Ovary (tissue), 9 donors: ENCODE measurements around the gene GABBR2. TPM values are rescaled to one million over a fixed set of nuclear protein-coding genes. Genes with fewer than 3 reads are reported as not detected.
A peak's percentile ranks its signal among the peaks of the same experiment; 100 is the strongest.

ENCODE experiments used
- DNase-seq, 5 donors: peaks; one replicate each; pipeline ENCODE4 v3.0.0-alpha.2; 2019 to 2020
- H3K27ac ChIP-seq, 2 donors: fragments of 200-600 bp; one replicate each; pipeline versions ENCODE4 v1.5.1 to v1.8.0; 2019 to 2022
- H3K27me3 ChIP-seq: fragments of 200-600 bp; one replicate; pipeline ENCODE4 v1.8.0; 2022
- H3K36me3 ChIP-seq: fragments of 200-600 bp; sonication (generic); one replicate; pipeline ENCODE4 v1.5.1; 2019
- H3K4me1 ChIP-seq: one replicate; pipeline ENCODE4 v1.8.1; 2013; ENCODE audit warnings: mild to moderate bottlenecking, moderate library complexity; ENCODE audit not compliant: insufficient read depth
- H3K4me3 ChIP-seq: fragments of 200-600 bp; sonication (generic); one replicate; pipeline ENCODE4 v1.5.1; 2017
- H3K9me3 ChIP-seq, 2 donors: fragments of 200-600 bp in 1 of 2; sonication (generic) in 1 of 2; one replicate each; pipeline versions ENCODE4 v1.5.1 to v1.8.1; 2013 to 2019; ENCODE audit warnings: mild to moderate bottlenecking in 1 of 2, moderate library complexity in 1 of 2
- CTCF ChIP-seq, 3 donors: fragments of 450-650 bp in 2 of 3; fragments of 200-600 bp in 1 of 3; IDR thresholded peaks; one replicate each; pipeline versions ENCODE4 v1.5.1 to v1.8.0; 2016 to 2022; ENCODE audit warnings: antibody characterized with exemption in 3 of 3, mild to moderate bottlenecking in 1 of 3
- EP300 ChIP-seq: sonication (generic); formaldehyde crosslinking; IDR thresholded peaks from one replicate; pipeline ENCODE4 v1.6.1; 2017; ENCODE audit warnings: antibody characterized with exemption
- POLR2A ChIP-seq: fragments of 450-650 bp; IDR thresholded peaks from one replicate; pipeline ENCODE4 v1.6.1; 2017; ENCODE audit warnings: antibody characterized with exemption, mild to moderate bottlenecking, moderate library complexity
- WGBS, 3 donors: extraction: QIAGEN DNeasy Blood & Tissue Kit in 1 of 3; methylation state at CpG; one replicate each; pipeline versions ENCODE4 v1.1.5 to v1.1.7; 2013 to 2017; 5-methylcytosine and 5-hydroxymethylcytosine counted together
- intact Hi-C, 4 donors: fragments of 100-400 bp; cut with DNase I; formaldehyde crosslinking; loops; one replicate each; pipeline versions ENCODE4 v1.11.0 to v1.15.1; 2022 to 2023
- polyA plus RNA-seq, 2 donors: library from polyadenylated mRNA; stranded (reverse); fragments of 200-250 nt in 1 of 2; fragments of 350-450 nt in 1 of 2; fragmentation: Illumina TruSeq in 1 of 2; extraction: RNeasy Lipid Tissue Mini Kit (QIAGEN cat#74804) in 1 of 2; gene quantifications; one replicate each; pipeline ENCODE4 v1.2.3, GENCODE V29; 2013 to 2014
- total RNA-seq, 7 donors: library from RNA; depleted of rRNA in 2 of 7; stranded (reverse); fragments of >200 nt in 2 of 7; fragmentation: NEBNext Ultra II Directional in 3 of 7; extraction: Animal tissue kit (Norgen Biotek cat#: 25700) in 3 of 7; gene quantifications; one replicate each; pipeline versions ENCODE4 v1.1.0 to v1.2.4, GENCODE V29; 2016 to 2023
- donor health status: DM: no; HTN: no; CAD: no; lungs with moderate emphysema.
- donor health status: DM: no; HTN: no; CAD: no.
- donor health status: Bipolar disorder and iron deficiency.
- donor health status: DM: yes; HTN: yes; CAD: no.
- donor health status: DM: no; HTN: no; CAD: no.
- donor health status: DM: yes; HTN: yes; CAD: no.

GABBR2 gene
- total and polyA plus RNA-seq, 9 donors, result 0.05 to 0.30 (median 0.22) TPM; not detected in 6

DNA sequence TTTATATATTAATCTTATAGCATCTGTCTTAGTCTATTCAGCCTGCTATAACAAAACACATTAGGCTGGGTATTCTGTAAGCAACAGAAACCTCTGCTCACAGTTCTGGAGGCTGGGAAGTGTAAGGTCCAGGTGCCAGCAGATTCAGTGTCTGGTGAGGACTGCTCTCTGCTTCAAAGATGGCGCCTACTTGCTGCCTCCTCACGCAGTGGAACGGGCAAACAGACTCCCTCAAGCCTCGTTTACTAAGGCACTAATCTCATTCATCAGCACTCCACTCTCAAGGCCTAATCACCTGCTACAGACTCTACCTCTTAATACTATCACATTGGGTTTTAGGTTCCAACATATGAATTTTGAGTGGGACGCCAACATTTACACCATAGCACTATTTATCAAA, 448.1 kb downstream of the GABBR2 start:
- DNase-seq, result no peak
- no peak for TF ChIP-seq POLR2A
- no peak for TF ChIP-seq CTCF (IDR thresholded peaks at IDR 0.05)
- TF ChIP-seq EP300, result no peak
- Histone ChIP-seq H3K27me3 (no peaks in the 10 kb centered on the region), H3K4me1 (peaks cover 4% of the 10 kb centered on the region), H3K4me3 (no peak overlapping the region), H3K9me3 (no peaks in the 10 kb centered on the region), H3K27ac (no peak overlapping the region), H3K36me3 (no peaks in the 10 kb centered on the region)
- 65 to 72% (median 66%) methylated on average over 5 of the region's 5 CpGs for WGBS, 3 donors
- intact Hi-C loops, result loop anchor here in 2 of 4 donors (5.0 to 10.0 kb wide), 2 partner anchors 63 to 336 kb away; partner anchors contain the start of gene TRMO (in 1 of the 2)

DNA sequence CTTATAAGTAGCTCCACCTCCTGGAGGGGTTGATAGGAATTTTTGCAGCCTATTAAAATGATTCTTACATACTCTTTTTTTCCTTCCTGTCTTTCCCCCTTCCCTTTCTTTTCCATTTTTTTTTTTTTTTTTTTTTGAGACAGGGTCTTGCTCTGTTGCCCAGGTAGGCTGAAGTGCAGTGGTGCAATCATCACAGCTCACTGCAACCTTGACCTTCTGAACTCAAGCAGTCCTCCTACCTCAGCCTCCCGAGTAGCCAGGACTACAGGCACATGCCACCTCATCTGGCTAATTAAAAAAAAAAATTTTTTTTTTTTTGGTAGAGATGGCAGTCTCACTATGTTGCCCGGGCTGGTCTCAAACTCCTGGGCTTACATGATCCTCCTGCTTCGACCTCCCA, 448.9 kb downstream of the GABBR2 start:
- no peaks in the 10 kb centered on the region for H3K36me3 ChIP-seq
- H3K4me3 ChIP-seq, result no peak overlapping the region
- peaks cover 4% of the 10 kb centered on the region for H3K4me1 ChIP-seq
- 47 to 67% (median 57%) methylated on average over 3 of the region's 3 CpGs for WGBS, 3 donors
- H3K27ac ChIP-seq, result no peak overlapping the region
- H3K9me3 ChIP-seq, result no peaks in the 10 kb centered on the region
- DNase-seq, result no peak
- H3K27me3 ChIP-seq, result no peaks in the 10 kb centered on the region
- no peak for TF ChIP-seq POLR2A
- no peak for TF ChIP-seq EP300
- no peak for TF ChIP-seq CTCF (IDR thresholded peaks at IDR 0.05)
- intact Hi-C loops, result loop anchor here (5.0 to 10.0 kb wide), 6 partner anchors 55 to 337 kb away; partner anchors contain the start of genes TRMO (in 3 of the 4) and ANP32B (in 1 of the 4)

DNA sequence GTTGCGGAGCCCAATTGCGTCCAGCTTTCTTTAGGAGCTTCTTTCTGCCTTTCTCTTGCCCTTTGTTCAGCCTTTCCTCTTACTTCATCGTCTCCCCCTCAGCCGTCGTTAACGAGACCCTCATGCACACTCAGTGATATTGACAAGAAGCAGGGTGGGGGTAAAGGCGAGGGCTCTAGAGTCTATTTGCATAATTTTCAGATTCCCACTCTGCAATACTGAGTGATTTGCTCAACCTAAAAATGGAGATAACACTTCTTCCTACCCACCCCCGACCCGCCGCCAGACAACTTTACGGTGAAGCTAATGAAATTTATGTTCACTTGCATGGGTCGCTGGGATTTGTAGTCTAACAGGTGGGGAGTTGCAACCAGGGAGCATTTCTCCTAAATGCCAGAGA, 452.0 kb downstream of the GABBR2 start:
- peak overlapping the region in 1 of 2 donors; percentile 90 for H3K27ac ChIP-seq
- no peaks in the 10 kb centered on the region for H3K36me3 ChIP-seq
- intact Hi-C loops, result loop anchor here in 3 of 4 donors (5.0 to 10.0 kb wide), 5 partner anchors 52 to 334 kb away; partner anchors contain the start of genes TRMO (in 2 of the 3) and ANP32B (in 1 of the 3)
- no peaks in the 10 kb centered on the region for H3K27me3 ChIP-seq
- H3K4me1 ChIP-seq, result peaks cover 8% of the 10 kb centered on the region
- peak overlapping the region; percentile 62 for H3K4me3 ChIP-seq
- DNase-seq, result no peak
- WGBS, 3 donors, result 15 to 22% (median 22%) methylated on average over 12 of the region's 12 CpGs
- no peak for TF ChIP-seq EP300
- no peak for TF ChIP-seq POLR2A
- TF ChIP-seq CTCF (IDR thresholded peaks at IDR 0.05), result no peak
- no peaks in the 10 kb centered on the region for H3K9me3 ChIP-seq

- intact Hi-C loops, result loop anchor here in 3 of 4 donors (5.0 to 10.0 kb wide), 5 partner anchors 51 to 333 kb away; partner anchors contain the start of genes TRMO (in 2 of the 3) and ANP32B (in 1 of the 3)
- 0 to 1% (median 1%) methylated on average over 42 to 64 of the region's 64 CpGs for WGBS, 3 donors
- Histone ChIP-seq H3K27me3 (no peaks in the 10 kb centered on the region), H3K36me3 (no peaks in the 10 kb centered on the region), H3K9me3 (no peaks in the 10 kb centered on the region), H3K27ac (peak within 1 kb of the TSS; percentile 90 to 94), H3K4me1 (peaks cover 8% of the 10 kb centered on the region), H3K4me3 (peak within 1 kb of the TSS; percentile 62)
- TF ChIP-seq POLR2A, result no peak
- no peak for TF ChIP-seq EP300
- peak in 2 of 3 donors; percentile 33 to 36 for TF ChIP-seq CTCF (IDR thresholded peaks at IDR 0.05)
- peak; percentile 92 to 97 (median 96) for DNase-seq
Measured at GRCh38 chr9:98255578-98256296, 453.0 kb downstream of the GABBR2 start, which contains the start of gene TBC1D2. Gene TBC1D2 (minus strand): TSS chr9:98255649. CDS start chr9:98255541, 108 bp downstream.
